MM.1S (cell line): ENCODE data around the gene GRIK5.
"Not testable (repeated sequence)": the region's sequence is repeated elsewhere in the genome, so short reads cannot be mapped to it uniquely, and the experiment has no call there.

Source experiments
- DNase-seq: peaks from one replicate; pipeline ENCODE4 v3.0.0-alpha.2; 2015
- H2AFZ ChIP-seq: fragments of 300-600 bp; sonication (generic); 2 replicates; pipeline ENCODE4 v1.6.0; 2016; ENCODE audit warnings: antibody characterized with exemption, low read length
- H3F3A ChIP-seq: fragments of 300-600 bp; sonication (generic); 2 replicates; pipeline ENCODE4 v1.6.1; 2016; ENCODE audit warnings: mild to moderate bottlenecking, antibody characterized with exemption, low read length, moderate library complexity, mixed read lengths; ENCODE audit not compliant: insufficient read depth
- H3K27ac ChIP-seq: fragments of 300-600 bp; sonication (generic); 2 replicates; pipeline ENCODE4 v1.5.1; 2016; ENCODE audit warnings: mild to moderate bottlenecking, low read length
- H3K27me3 ChIP-seq: fragments of 300-600 bp; sonication (generic); replicated peaks from 2 replicates; pipeline ENCODE4 v1.6.0; 2016; ENCODE audit warnings: low read length; ENCODE audit not compliant: insufficient read depth
- H3K36me3 ChIP-seq: fragments of 300-600 bp; sonication (generic); replicated peaks from 2 replicates; pipeline ENCODE4 v1.6.1; 2016; ENCODE audit warnings: mild to moderate bottlenecking, low read length, mixed read lengths; ENCODE audit not compliant: insufficient read depth
- H3K4me1 ChIP-seq: fragments of 300-600 bp; sonication (generic); 2 replicates; pipeline ENCODE4 v1.6.1; 2016; ENCODE audit warnings: low read length, mixed read lengths
- H3K4me2 ChIP-seq: fragments of 300-600 bp; sonication (generic); 2 replicates; pipeline ENCODE4 v1.6.0; 2016; ENCODE audit warnings: low read depth, low read length
- H3K4me3 ChIP-seq: fragments of 300-600 bp; sonication (generic); 2 replicates; pipeline ENCODE4 v1.5.1; 2016; ENCODE audit warnings: low read length, mixed read lengths
- H3K79me2 ChIP-seq: fragments of 300-600 bp; sonication (generic); 2 replicates; pipeline ENCODE4 v1.6.1; 2016; ENCODE audit warnings: mixed run types, low read length, mixed read lengths
- H3K9ac ChIP-seq: fragments of 300-600 bp; sonication (generic); 2 replicates; pipeline ENCODE4 v1.6.1; 2016; ENCODE audit warnings: low read length, mixed read lengths
- H3K9me2 ChIP-seq: fragments of 300-600 bp; sonication (generic); replicated peaks from 2 replicates; pipeline ENCODE4 v1.6.1; 2016; ENCODE audit warnings: mild to moderate bottlenecking, low read length, mixed read lengths; ENCODE audit not compliant: insufficient read depth
- H3K9me3 ChIP-seq: fragments of 300-600 bp; sonication (generic); replicated peaks from 2 replicates; pipeline ENCODE4 v1.6.1; 2016; ENCODE audit warnings: mild to moderate bottlenecking, low read length, mixed read lengths; ENCODE audit not compliant: insufficient read depth
- H4K20me1 ChIP-seq: fragments of 300-600 bp; sonication (generic); 2 replicates; pipeline ENCODE4 v1.6.1; 2016; ENCODE audit warnings: mild to moderate bottlenecking, low read length, moderate library complexity, mixed read lengths; ENCODE audit not compliant: insufficient read depth
- CTCF ChIP-seq: fragments of 300-600 bp; sonication (generic); IDR thresholded peaks from 2 replicates; pipeline ENCODE4 v1.5.1; 2016; ENCODE audit warnings: antibody characterized with exemption, low read length, mixed read lengths
- EZH2 ChIP-seq: fragments of 300-600 bp; sonication (generic); optimal IDR thresholded peaks from 2 replicates; pipeline ENCODE3; 2017; ENCODE audit warnings: low read depth, mild to moderate bottlenecking, antibody characterized with exemption, low read length, mixed read lengths
- EZH2phosphoT487 ChIP-seq: fragments of 300-600 bp; sonication (generic); IDR thresholded peaks from 2 replicates; pipeline ENCODE4 v1.6.1; 2018; ENCODE audit warnings: antibody characterized with exemption, low read length

Gene GRIK5

GRCh38 chr19:42105368-42105767, 35.4 kb upstream of the GRIK5 start:
- Histone ChIP-seq H3K9ac (no peak overlapping the region), H3K4me2 (no peak overlapping the region), H3K27ac (no peak overlapping the region), H3K4me3 (no peak overlapping the region), H3K36me3 (no peaks in the 10 kb centered on the region), H3K9me3 (no peaks in the 10 kb centered on the region), H3K27me3 (no peaks in the 10 kb centered on the region), H3F3A (no peaks in the 10 kb centered on the region), H2AFZ (no peak overlapping the region), H3K4me1 (no peaks in the 10 kb centered on the region), H4K20me1 (no peaks in the 10 kb centered on the region), H3K79me2 (no peaks in the 10 kb centered on the region), H3K9me2 (no peaks in the 10 kb centered on the region)
- TF ChIP-seq EZH2phosphoT487 (no peak), CTCF (no peak), EZH2 (no peak)
- no peak for DNase-seq

- H3K4me2 ChIP-seq = no peak overlapping the region
- H3K9ac ChIP-seq = no peak overlapping the region
- DNase-seq = no peak
Measured at GRCh38 chr19:42102877-42103276, 32.9 kb upstream of the GRIK5 start.

GRCh38 chr19:42100241-42100640, 30.2 kb upstream of the GRIK5 start:
- H3K4me2 ChIP-seq, H3K27ac ChIP-seq, H3K4me3 ChIP-seq, H3F3A ChIP-seq, DNase-seq, H3K9me3 ChIP-seq, H3K4me1 ChIP-seq, H3K79me2 ChIP-seq, H3K27me3 ChIP-seq, H3K9me2 ChIP-seq, H3K9ac ChIP-seq, H3K36me3 ChIP-seq, H4K20me1 ChIP-seq, H2AFZ ChIP-seq: not testable (repeated sequence)

More at GRCh38 chr19:42102877-42103276, 32.9 kb upstream of the GRIK5 start:
- Histone ChIP-seq H3K4me1 (no peaks in the 10 kb centered on the region), H3K27me3 (no peaks in the 10 kb centered on the region), H3K9me2 (no peaks in the 10 kb centered on the region), H3K79me2 (no peaks in the 10 kb centered on the region), H3K27ac (no peak overlapping the region), H2AFZ (no peak overlapping the region), H4K20me1 (no peaks in the 10 kb centered on the region), H3K9me3 (no peaks in the 10 kb centered on the region), H3K36me3 (no peaks in the 10 kb centered on the region), H3K4me3 (no peak overlapping the region), H3F3A (no peaks in the 10 kb centered on the region)
- TF ChIP-seq EZH2 (no peak), EZH2phosphoT487 (no peak), CTCF (no peak)

- Histone ChIP-seq H3K9me2 (no peaks in the 10 kb centered on the region), H3K4me1 (no peaks in the 10 kb centered on the region), H3K79me2 (no peaks in the 10 kb centered on the region), H3F3A (no peaks in the 10 kb centered on the region), H3K4me3 (no peak overlapping the region), H3K4me2 (no peak overlapping the region), H2AFZ (no peak overlapping the region), H3K9me3 (no peaks in the 10 kb centered on the region), H3K9ac (no peak overlapping the region), H3K27ac (no peak overlapping the region), H4K20me1 (no peaks in the 10 kb centered on the region), H3K27me3 (no peaks in the 10 kb centered on the region), H3K36me3 (no peaks in the 10 kb centered on the region)
- no peak for TF ChIP-seq CTCF
- no peak for TF ChIP-seq EZH2
- no peak for TF ChIP-seq EZH2phosphoT487
- no peak for DNase-seq
Measured at GRCh38 chr19:42099336-42099925, 29.4 kb upstream of the GRIK5 start.
